ENCODE measurements around the gene RAB11FIP5.

RAB11FIP5 gene

DNA sequence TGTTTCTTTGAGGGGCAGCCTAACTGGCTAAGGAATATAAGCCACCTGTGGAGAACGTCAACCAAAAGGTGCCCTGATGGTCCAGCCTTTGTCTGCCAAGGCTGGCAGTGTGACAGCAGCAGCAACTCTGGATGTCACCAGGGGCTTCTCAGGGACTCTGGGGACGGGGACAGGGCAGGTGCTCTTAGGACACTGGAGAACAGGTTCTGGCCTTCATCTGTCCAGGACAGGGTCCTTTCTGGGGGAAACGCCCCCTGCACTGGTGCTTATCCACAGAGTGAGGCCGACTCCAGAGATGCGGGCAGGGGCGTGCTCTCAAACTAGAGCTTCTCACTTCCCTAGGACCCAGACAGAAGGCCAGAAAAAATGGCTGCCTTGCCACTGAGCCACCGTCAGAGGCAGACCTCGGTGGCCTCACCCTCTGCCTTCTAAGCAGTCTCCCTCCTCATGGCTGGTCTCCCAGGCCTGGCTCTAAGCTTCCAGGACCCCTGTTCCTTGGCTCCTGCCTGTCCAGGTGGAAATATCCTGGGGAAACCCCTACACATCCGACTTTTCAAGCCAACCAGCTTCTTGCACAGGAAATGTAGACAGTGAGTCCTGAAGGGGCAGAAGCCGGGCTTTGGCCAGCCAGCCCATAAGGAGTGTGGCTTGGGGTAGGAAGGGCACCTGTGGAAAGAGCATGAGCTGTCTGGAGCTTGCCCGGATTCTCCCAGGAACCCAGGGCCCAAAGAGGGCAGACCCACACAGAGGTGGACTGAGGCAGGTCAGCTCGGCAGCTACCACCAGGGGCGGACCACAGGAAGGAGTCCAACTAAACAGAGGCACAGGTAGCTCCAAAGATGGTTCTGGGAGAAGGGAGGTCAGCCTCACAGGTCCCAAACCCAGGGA is 30.0 kb downstream of the RAB11FIP5 start:
- TF ChIP-seq CTCF (IDR thresholded peaks at IDR 0.05; ENCODE audit: insufficient read depth, low read length, missing control alignments), result no peak
- CTCF ChIA-PET, result interaction anchor here (0.9 to 16.7 kb wide), 7 partner anchors 8 to 190 kb away, joined by 3 to 502 read pairs (median 50); partner anchors contain the start of gene SFXN5
- H3K4me3 ChIP-seq (ENCODE audit: low read depth, low read length), result no peak overlapping the region
- POLR2A ChIA-PET, result no interaction called here
- DNase-seq (ENCODE audit: low read depth, low spot score), result no peak

DNA sequence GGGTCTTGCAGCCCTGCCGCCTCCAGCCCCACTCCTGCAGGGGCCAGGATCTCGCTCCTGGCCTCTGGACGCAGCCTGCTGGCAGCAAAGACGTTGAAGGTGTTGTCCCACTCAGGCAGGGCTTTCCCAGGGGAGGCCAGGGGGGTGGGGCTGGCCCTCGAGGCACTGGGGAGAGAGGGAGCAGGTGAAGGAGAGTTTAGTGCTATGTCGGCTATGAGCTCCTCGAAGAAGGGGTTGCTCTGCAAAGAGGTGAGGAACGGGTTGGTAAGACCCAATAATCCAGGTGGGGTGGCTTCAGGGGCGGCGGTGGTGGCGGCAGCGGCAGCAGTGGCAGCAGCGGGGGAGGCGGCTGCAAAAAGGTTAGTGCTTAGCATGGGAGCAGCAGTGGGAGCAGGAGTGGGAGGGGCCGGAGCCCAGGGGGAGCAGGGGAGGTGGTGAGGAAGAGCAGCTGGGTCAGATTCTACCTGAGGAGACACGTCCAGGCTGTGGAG is 31.5 kb downstream of the RAB11FIP5 start:
- H3K4me3 ChIP-seq (ENCODE audit: low read depth, low read length), result no peak overlapping the region
- ChIA-PET POLR2A (no interaction called here), CTCF (interaction anchor here (1.4 to 16.7 kb wide), 3 partner anchors 9 to 188 kb away, joined by 4 to 502 read pairs (median 5); no protein-coding TSS in a partner anchor)
- no peak for TF ChIP-seq CTCF (IDR thresholded peaks at IDR 0.05; ENCODE audit: insufficient read depth, low read length, missing control alignments)
- DNase-seq (ENCODE audit: low read depth, low spot score), result no peak

- no peak for TF ChIP-seq CTCF (IDR thresholded peaks at IDR 0.05; ENCODE audit: insufficient read depth, low read length, missing control alignments)
- ChIA-PET POLR2A (no interaction called here), CTCF (interaction anchor here (0.6 to 16.7 kb wide), 6 partner anchors 8 to 187 kb away, joined by 3 to 502 read pairs (median 4); partner anchors contain the start of gene SFXN5)
- H3K4me3 ChIP-seq (ENCODE audit: low read depth, low read length), result no peak overlapping the region
- no peak for DNase-seq (ENCODE audit: low read depth, low spot score)
Measured at GRCh38 chr2:73080321-73081131, 32.2 kb downstream of the RAB11FIP5 start.

DNA sequence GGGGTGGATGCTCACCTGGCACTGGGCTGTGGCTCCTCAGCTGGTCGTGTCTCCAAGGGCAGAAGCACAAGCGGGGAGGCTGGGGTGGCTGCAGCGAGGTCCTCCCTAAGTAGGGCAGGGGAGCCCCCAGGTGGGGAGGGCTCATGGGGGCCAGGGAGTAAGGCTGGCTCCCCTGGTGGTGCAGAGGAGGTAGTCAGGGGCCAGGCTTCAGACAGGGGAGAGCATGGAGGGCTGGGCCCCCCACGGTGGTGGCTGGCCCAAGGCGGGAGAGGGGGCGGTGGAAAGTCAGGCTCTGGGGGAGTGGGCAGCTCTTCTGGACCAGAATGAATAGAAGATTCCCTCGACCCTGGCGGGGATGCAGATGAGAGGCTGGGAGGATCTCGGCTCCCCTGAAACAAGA is 33.1 kb downstream of the RAB11FIP5 start:
- ChIA-PET CTCF (interaction anchor here (1.0 to 16.7 kb wide), 6 partner anchors 10 to 186 kb away, joined by 3 to 502 read pairs (median 8); no protein-coding TSS in a partner anchor), POLR2A (no interaction called here)
- no peak for TF ChIP-seq CTCF (IDR thresholded peaks at IDR 0.05; ENCODE audit: insufficient read depth, low read length, missing control alignments)
- no peak overlapping the region for H3K4me3 ChIP-seq (ENCODE audit: low read depth, low read length)
- no peak for DNase-seq (ENCODE audit: low read depth, low spot score)

DNA sequence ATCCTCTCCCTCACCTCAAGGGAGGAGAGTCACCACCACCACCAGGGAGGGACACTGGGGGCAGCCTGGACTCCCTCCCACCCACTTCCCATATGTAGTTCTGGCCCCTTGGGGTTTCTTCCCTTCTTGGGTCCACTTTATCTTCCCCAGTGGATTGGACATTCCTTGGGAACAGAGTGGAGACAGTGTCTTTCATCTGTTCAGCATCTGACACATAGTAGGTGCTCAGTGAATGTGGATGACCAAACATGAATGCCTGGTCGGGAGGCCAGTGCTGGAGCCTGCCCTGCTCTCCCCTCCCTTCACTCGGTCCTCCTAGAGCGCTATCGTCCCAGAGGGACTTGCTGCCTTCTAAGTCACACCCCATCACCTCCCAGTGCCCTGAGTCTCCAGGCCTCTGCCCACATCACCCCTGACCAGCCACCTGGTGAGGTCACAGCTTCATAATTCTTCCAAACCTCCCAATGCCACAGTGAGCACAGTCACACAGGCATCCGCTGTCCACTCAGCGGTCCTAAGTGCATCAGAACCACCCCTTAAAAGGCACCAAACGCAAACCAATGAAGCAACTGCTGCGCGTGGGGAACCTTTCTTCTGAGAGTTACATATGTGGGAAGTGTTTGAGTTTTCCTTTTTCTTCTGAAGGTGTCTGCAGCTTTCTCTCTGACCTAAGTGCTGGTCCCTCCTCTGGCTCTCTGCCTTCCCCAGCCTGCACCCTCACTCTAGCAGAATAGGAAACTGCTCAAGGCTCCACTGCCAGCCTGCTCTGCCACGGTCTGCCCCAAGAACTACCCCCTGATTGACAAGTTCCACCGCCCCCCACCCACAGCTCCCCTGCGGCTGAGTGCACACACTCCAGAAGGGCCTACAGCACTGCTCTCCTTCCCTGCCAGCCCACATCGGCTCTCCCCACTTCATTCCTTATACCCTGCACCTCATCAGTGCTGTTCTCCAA is 34.0 kb downstream of the RAB11FIP5 start:
- CTCF ChIA-PET, result interaction anchor here (0.6 to 16.7 kb wide), 8 partner anchors 7 to 185 kb away, joined by 3 to 502 read pairs (median 12); no protein-coding TSS in a partner anchor
- POLR2A ChIA-PET, result no interaction called here
- TF ChIP-seq CTCF (IDR thresholded peaks at IDR 0.05; ENCODE audit: insufficient read depth, low read length, missing control alignments), result no peak

More for the DNA sequence above, 34.0 kb downstream of the RAB11FIP5 start:
- DNase-seq (ENCODE audit: low read depth, low spot score), result no peak
- no peak overlapping the region for H3K4me3 ChIP-seq (ENCODE audit: low read depth, low read length)

All from AG04449 (cell line).